Lower leg skin (tissue), 4 donors: ENCODE data around the gene CHMP3. TPM values are rescaled to one million over a fixed set of nuclear protein-coding genes. Genes with fewer than 3 reads are reported as not detected.

ENCODE experiments used
- DNase-seq, 2 donors: peaks; one replicate each; pipeline ENCODE4 v3.0.0-alpha.2; 2019; ENCODE audit warnings: low spot score in 2 of 2
- H3K4me3 ChIP-seq: fragments of 200-600 bp; sonication (generic); 2 replicates; pipeline ENCODE4 v1.5.1; 2017; ENCODE audit warnings: mild to moderate bottlenecking, low read depth; ENCODE audit not compliant: poor library complexity, severe bottlenecking
- CTCF ChIP-seq, 3 donors: fragments of 450-650 bp; IDR thresholded peaks; one replicate each; pipeline ENCODE4 v1.5.1; 2016; ENCODE audit warnings: antibody characterized with exemption in 3 of 3, mild to moderate bottlenecking in 3 of 3, moderate library complexity in 2 of 3
- POLR2A ChIP-seq, 2 donors: fragments of 450-650 bp; IDR thresholded peaks; one replicate each; pipeline ENCODE4 v1.6.1; 2016 to 2017; ENCODE audit warnings: antibody characterized with exemption in 2 of 2, mild to moderate bottlenecking in 1 of 2, moderate library complexity in 1 of 2
- WGBS, 2 donors: methylation state at CpG; one replicate each; pipeline ENCODE4 v1.1.5; 2018; 5-methylcytosine and 5-hydroxymethylcytosine counted together
- intact Hi-C: fragments of 100-400 bp; cut with DNase I; formaldehyde crosslinking; loops from one replicate; pipeline ENCODE4 v1.15.0; 2023; ENCODE audit warnings: low total_unique reads
- total RNA-seq, 4 donors: library from RNA; depleted of rRNA; stranded (reverse); fragments of >200 nt; gene quantifications; one replicate each; pipeline ENCODE4 v1.1.0, GENCODE V29; 2016

CHMP3 gene
- total RNA-seq, 4 donors from 2014 or later: 88.2 to 110 (median 97.7) TPM

- DNase-seq: no peak
- TF ChIP-seq CTCF (IDR thresholded peaks at IDR 0.05): no peak
- no peak for TF ChIP-seq POLR2A (IDR thresholded peaks at IDR 0.05)
- no peak overlapping the region for H3K4me3 ChIP-seq
- intact Hi-C loops: no loop called here
Observed at GRCh38 chr2:86476092-86476491, 87.2 kb downstream of the CHMP3 start.

DNA sequence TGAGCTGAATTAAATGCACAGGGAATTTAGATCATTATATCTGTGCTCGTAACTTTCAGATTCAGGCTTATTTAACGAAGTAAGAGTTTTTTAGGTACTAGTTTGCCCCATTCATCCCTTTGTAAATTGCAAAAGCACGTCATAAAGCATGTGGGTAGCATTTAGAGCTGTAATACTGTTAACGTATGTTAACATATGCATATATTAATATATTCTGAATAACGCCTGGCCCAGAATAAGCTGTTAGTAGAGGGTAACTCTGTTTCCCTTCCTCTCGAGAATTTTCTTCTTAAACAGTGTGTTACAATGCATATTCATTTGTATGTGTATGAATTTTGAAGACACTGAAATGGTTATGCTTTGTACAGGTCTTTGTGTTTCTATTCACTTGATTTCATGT lies 91.6 kb downstream of the CHMP3 start:
- no peak for DNase-seq
- WGBS, 2 donors: 93 to 94% methylated on average over 6 of the region's 6 CpGs
- intact Hi-C loops: no loop called here
- H3K4me3 ChIP-seq: no peak overlapping the region
- TF ChIP-seq CTCF (IDR thresholded peaks at IDR 0.05) (no peak), POLR2A (IDR thresholded peaks at IDR 0.05) (no peak)

GRCh38 chr2:86470890-86471289 lies 92.4 kb downstream of the CHMP3 start:
- intact Hi-C loops: no loop called here
- 89 to 94% methylated on average over 1 of the region's 1 CpG for WGBS, 2 donors
- no peak for DNase-seq
- no peak overlapping the region for H3K4me3 ChIP-seq
- TF ChIP-seq CTCF (IDR thresholded peaks at IDR 0.05) (no peak), POLR2A (IDR thresholded peaks at IDR 0.05) (no peak)

GRCh38 chr2:86468162-86469033 lies 94.8 kb downstream of the CHMP3 start:
- 91 to 94% methylated on average over 7 of the region's 7 CpGs for WGBS, 2 donors
- DNase-seq: no peak
- TF ChIP-seq POLR2A (IDR thresholded peaks at IDR 0.05): no peak
- TF ChIP-seq CTCF (IDR thresholded peaks at IDR 0.05): no peak
- intact Hi-C loops: no loop called here
- no peak overlapping the region for H3K4me3 ChIP-seq

- 68 to 76% methylated on average over 1 of the region's 1 CpG for WGBS, 2 donors
- no peak overlapping the region for H3K4me3 ChIP-seq
- no peak for TF ChIP-seq POLR2A (IDR thresholded peaks at IDR 0.05)
- TF ChIP-seq CTCF (IDR thresholded peaks at IDR 0.05): no peak
- no peak for DNase-seq
- intact Hi-C loops: no loop called here
Observed at GRCh38 chr2:86466306-86466705, 96.9 kb downstream of the CHMP3 start.

DNA sequence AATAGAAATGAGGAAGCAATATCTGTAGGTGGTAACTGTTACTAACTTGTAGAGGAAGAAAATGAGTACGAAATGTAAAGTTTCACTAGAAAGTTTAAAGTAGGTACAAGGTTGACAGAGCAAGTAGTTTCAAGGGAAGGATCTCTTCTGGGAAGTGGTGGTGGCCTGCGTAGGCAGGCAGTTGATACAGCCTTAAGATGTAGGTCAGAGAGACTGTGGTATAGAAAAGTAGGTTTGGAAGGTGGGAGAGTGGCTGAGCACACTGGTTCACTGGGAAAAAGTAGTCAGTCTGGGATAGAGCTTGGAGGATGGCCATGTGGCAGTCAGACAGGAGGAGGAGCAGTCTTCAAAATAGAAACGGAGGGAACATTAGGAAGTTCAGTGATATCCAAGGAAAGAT lies 98.6 kb downstream of the CHMP3 start:
- intact Hi-C loops: no loop called here
- DNase-seq: no peak
- 56 to 62% methylated on average over 3 of the region's 3 CpGs for WGBS, 2 donors
- TF ChIP-seq CTCF (IDR thresholded peaks at IDR 0.05) (no peak), POLR2A (IDR thresholded peaks at IDR 0.05) (no peak)
- H3K4me3 ChIP-seq: no peak overlapping the region
